ENCODE data around the gene GPR180.

DNA sequence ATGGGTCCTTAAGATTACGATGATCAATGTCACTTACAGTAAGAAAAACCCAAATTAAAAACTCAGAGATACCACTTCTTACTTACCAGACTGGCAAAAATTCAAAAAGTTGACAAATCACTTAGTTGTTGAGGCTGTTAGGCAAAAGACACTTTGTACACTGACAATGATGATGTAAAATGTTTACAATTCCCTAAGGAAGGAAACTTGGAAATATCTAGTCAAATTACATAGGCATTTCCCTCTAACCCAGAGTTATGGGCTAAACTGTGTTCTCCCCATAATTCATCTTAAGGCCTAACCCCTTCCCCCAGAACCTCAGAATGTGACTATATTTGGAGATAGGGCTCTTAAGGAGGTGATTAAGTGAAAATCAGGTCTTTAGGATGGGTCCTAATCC lies 17.7 kb upstream of the GPR180 start:
- TF ChIP-seq, protein P1, sequence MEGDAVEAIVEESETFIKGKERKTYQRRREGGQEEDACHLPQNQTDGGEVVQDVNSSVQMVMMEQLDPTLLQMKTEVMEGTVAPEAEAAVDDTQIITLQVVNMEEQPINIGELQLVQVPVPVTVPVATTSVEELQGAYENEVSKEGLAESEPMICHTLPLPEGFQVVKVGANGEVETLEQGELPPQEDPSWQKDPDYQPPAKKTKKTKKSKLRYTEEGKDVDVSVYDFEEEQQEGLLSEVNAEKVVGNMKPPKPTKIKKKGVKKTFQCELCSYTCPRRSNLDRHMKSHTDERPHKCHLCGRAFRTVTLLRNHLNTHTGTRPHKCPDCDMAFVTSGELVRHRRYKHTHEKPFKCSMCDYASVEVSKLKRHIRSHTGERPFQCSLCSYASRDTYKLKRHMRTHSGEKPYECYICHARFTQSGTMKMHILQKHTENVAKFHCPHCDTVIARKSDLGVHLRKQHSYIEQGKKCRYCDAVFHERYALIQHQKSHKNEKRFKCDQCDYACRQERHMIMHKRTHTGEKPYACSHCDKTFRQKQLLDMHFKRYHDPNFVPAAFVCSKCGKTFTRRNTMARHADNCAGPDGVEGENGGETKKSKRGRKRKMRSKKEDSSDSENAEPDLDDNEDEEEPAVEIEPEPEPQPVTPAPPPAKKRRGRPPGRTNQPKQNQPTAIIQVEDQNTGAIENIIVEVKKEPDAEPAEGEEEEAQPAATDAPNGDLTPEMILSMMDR (conservative IDR thresholded peaks at IDR 0.05; ENCODE audit: low read depth, low read length) = no peak
- TF ChIP-seq EZH2 (IDR thresholded peaks at IDR 0.05; ENCODE audit: borderline replicate concordance, low read depth, low read length, poor library complexity, severe bottlenecking) = no peak

Data from A673 (cell line).